Sigmoid colon (tissue), 4 donors: ENCODE measurements around the gene FITM2.

ENCODE experiments used
- CTCF ChIP-seq, 4 experiments: fragments of 450-650 bp in 3 of 4; fragments of 200-600 bp in 1 of 4; IDR thresholded peaks; one replicate each; pipeline ENCODE4 v1.5.1; 2016 to 2019; ENCODE audit warnings: antibody characterized with exemption in 4 of 4, mild to moderate bottlenecking in 3 of 4, moderate library complexity in 2 of 4
- EP300 ChIP-seq, 4 donors: sonication (generic); formaldehyde crosslinking; IDR thresholded peaks; one replicate each; pipeline ENCODE4 v1.6.1; 2017; ENCODE audit warnings: antibody characterized with exemption in 4 of 4
- POLR2A ChIP-seq, 2 donors: fragments of 450-650 bp; IDR thresholded peaks; one replicate each; pipeline ENCODE4 v1.6.1; 2016; ENCODE audit warnings: antibody characterized with exemption in 2 of 2, mild to moderate bottlenecking in 2 of 2, moderate library complexity in 2 of 2
- POLR2AphosphoS5 ChIP-seq, 4 donors: sonication (generic); formaldehyde crosslinking; IDR thresholded peaks; one replicate each; pipeline ENCODE4 v1.6.1; 2017; ENCODE audit warnings: antibody characterized with exemption in 4 of 4

DNA sequence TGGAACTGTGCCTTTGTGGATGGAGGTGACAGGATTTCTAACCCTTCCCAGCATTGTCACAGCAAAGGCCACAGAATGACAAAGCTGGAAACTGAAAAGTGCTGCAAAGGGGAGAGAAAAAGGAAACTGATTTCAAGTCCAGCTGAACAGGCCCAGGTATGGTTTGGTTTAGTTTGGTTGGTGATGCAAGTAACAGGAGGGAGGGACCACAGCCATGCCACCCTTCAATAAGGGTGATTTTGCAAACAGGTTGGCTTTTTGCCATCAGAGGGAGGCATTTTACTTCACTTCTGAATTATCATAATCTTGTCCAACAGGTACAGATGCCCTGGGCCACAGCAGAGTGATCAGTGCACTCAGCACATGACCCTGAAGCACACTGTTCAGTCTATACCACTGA lies 6.6 kb downstream of the FITM2 start:
- TF ChIP-seq POLR2A (IDR thresholded peaks at IDR 0.05) (no peak), CTCF (IDR thresholded peaks at IDR 0.05) (no peak), POLR2AphosphoS5 (IDR thresholded peaks at IDR 0.05) (no peak), EP300 (IDR thresholded peaks at IDR 0.05) (no peak)
